A673 (cell line): ENCODE measurements around the gene ANKRD29. TPM values are rescaled to one million over a fixed set of nuclear protein-coding genes. Genes with fewer than 3 reads are reported as not detected.

ENCODE experiments used
- BruUV-seq: library from RNA; stranded (reverse); fragments of 400-500 nt; replicated peaks from 2 replicates; lab custom pipeline; 2021; lab: Mats Ljungman, UMichigan
- CTCF ChIA-PET: fragments of 300-600 bp; sonication (Branson Sonifier 250); formaldehyde crosslinking; loops from one replicate; lab custom pipeline; 2022; ENCODE audit warnings: antibody characterized with exemption; lab: Charles Lee
- POLR2A ChIA-PET: fragments of 300-600 bp; sonication (Branson Sonifier 250); formaldehyde crosslinking; loops from one replicate; lab custom pipeline; 2022; ENCODE audit warnings: antibody characterized with exemption; ENCODE audit not compliant: low non-redundant PET; lab: Charles Lee
- DNase-seq: peaks from one replicate; pipeline ENCODE4 v3.0.0-alpha.2; 2015; ENCODE audit warnings: low spot score
- H3K27ac ChIP-seq: fragments of 200-600 bp; sonication (generic); 2 replicates; pipeline ENCODE4 v1.5.1; 2016; ENCODE audit warnings: mixed run types, low read depth, mild to moderate bottlenecking, mixed read lengths, antibody characterized with exemption, low read length; ENCODE audit not compliant: poor library complexity, severe bottlenecking
- H3K27me3 ChIP-seq: fragments of 200-600 bp; sonication (generic); replicated peaks from 2 replicates; pipeline ENCODE4 v1.6.1; 2017; ENCODE audit warnings: mixed run types, low read depth, mild to moderate bottlenecking, mixed read lengths, antibody characterized with exemption, low read length; ENCODE audit not compliant: insufficient read depth, poor library complexity
- H3K36me3 ChIP-seq: fragments of 200-600 bp; sonication (generic); 2 replicates; pipeline ENCODE4 v1.6.1; 2016; ENCODE audit warnings: mixed run types, mild to moderate bottlenecking, mixed read lengths, antibody characterized with exemption, low read length; ENCODE audit not compliant: insufficient read depth, poor library complexity, severe bottlenecking
- H3K4me1 ChIP-seq: fragments of 200-600 bp; sonication (generic); 2 replicates; pipeline ENCODE4 v1.6.1; 2017; ENCODE audit warnings: mixed run types, mild to moderate bottlenecking, mixed read lengths, antibody characterized with exemption, low read length; ENCODE audit not compliant: insufficient read depth, poor library complexity, severe bottlenecking
- H3K4me3 ChIP-seq: fragments of 200-600 bp; sonication (generic); 2 replicates; pipeline ENCODE4 v1.5.1; 2016; ENCODE audit warnings: low read depth, mixed run types, mild to moderate bottlenecking, mixed read lengths, low read length; ENCODE audit not compliant: poor library complexity, severe bottlenecking
- H3K9me3 ChIP-seq: fragments of 200-600 bp; sonication (generic); 2 replicates; pipeline ENCODE4 v1.6.1; 2016; ENCODE audit warnings: mixed run types, low read depth, mild to moderate bottlenecking, mixed read lengths, antibody characterized with exemption, low read length; ENCODE audit not compliant: poor library complexity, severe bottlenecking
- CTCF ChIP-seq: fragments of 300-800, 200-600 bp; sonication (generic); conservative IDR thresholded peaks from 2 replicates; pipeline ENCODE4 v1.5.1; 2017; ENCODE audit warnings: low read depth, mild to moderate bottlenecking, antibody characterized with exemption, low read length, moderate library complexity, mixed read lengths
- EZH2 ChIP-seq: fragments of 200-600 bp; sonication (generic); IDR thresholded peaks from 2 replicates; pipeline ENCODE4 v1.6.1; 2017; ENCODE audit warnings: borderline replicate concordance, low read depth, mild to moderate bottlenecking, mixed read lengths, antibody characterized with exemption, low read length; ENCODE audit not compliant: poor library complexity, severe bottlenecking
- intact Hi-C: fragments of 100-400 bp; cut with micrococcal nuclease; formaldehyde crosslinking; loops from one replicate; pipeline ENCODE4 v1.10.0; 2022; ENCODE audit not compliant: unreplicated experiment
- total RNA-seq: library from RNA; stranded (reverse); gene quantifications from 2 replicates; pipeline ENCODE4 v1.2.3, GENCODE V29; 2021

The ANKRD29 gene
- total RNA-seq, 1 experiment from 2014 or later = 2.6 TPM

DNA sequence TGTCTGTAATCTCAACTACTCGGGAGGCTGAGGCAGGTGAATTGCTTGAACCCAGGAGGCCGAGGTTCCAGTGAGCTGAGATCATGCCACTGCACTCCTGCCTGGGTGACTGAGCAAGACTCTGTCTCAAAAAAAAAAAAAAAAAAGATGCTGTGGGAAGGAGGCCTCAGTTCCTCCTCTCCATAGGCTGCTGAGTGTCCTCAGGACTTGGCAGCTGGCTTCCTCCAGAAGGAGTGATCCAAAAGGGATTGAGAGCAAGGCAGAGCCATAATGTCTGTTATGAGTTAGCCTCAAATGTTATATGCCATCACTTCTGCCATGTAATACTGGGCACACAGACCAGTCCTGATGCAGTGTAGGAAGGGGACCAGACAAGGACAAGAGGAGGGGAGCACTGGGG, 69.8 kb downstream of the ANKRD29 start:
- Histone ChIP-seq H3K27me3 (no peaks in the 10 kb centered on the region), H3K36me3 (no peaks in the 10 kb centered on the region), H3K4me1 (no peaks in the 10 kb centered on the region), H3K27ac (no peak overlapping the region), H3K4me3 (no peak overlapping the region), H3K9me3 (no peaks in the 10 kb centered on the region)
- no TSS peak for BruUV-seq
- POLR2A ChIA-PET = no interaction called here
- intact Hi-C loops = no loop called here
- CTCF ChIA-PET = no interaction called here
- DNase-seq = no peak
- no peak for TF ChIP-seq EZH2
- TF ChIP-seq CTCF = no peak

GRCh38 chr18:23591011-23591410, 71.7 kb downstream of the ANKRD29 start:
- DNase-seq = no peak
- BruUV-seq = no TSS peak
- CTCF ChIA-PET = no interaction called here
- intact Hi-C loops = no loop called here
- Histone ChIP-seq H3K27me3 (no peaks in the 10 kb centered on the region), H3K36me3 (no peaks in the 10 kb centered on the region), H3K9me3 (no peaks in the 10 kb centered on the region), H3K4me1 (peaks cover 5% of the 10 kb centered on the region), H3K27ac (no peak overlapping the region), H3K4me3 (no peak overlapping the region)
- POLR2A ChIA-PET = interaction anchor here (0.7 kb wide), 1 partner anchor 807 kb away, joined by 5 read pairs; the partner anchor contains the start of gene OSBPL1A
- TF ChIP-seq CTCF (no peak), EZH2 (no peak)

- TF ChIP-seq EZH2 = no peak
- TF ChIP-seq CTCF = no peak
- CTCF ChIA-PET = interaction anchor here (0.6 kb wide), 2 partner anchors 62 to 104 kb away, joined by 3 to 4 read pairs; no protein-coding TSS in a partner anchor
- Histone ChIP-seq H3K4me1 (peaks cover 18% of the 10 kb centered on the region), H3K27ac (no peak overlapping the region), H3K27me3 (no peaks in the 10 kb centered on the region), H3K4me3 (no peak overlapping the region), H3K36me3 (no peaks in the 10 kb centered on the region), H3K9me3 (no peaks in the 10 kb centered on the region)
- no peak for DNase-seq
- no TSS peak for BruUV-seq
- POLR2A ChIA-PET = no interaction called here
- intact Hi-C loops = loop anchor here (5.0 kb wide), 1 partner anchor 72 kb away; no protein-coding TSS in a partner anchor
These were observed 73.7 kb downstream of the ANKRD29 start for GRCh38 chr18:23588836-23589560.
